Measurements from ENCODE around the gene DCTPP1. TPM values are rescaled to one million over a fixed set of nuclear protein-coding genes. Genes with fewer than 3 reads are reported as not detected.

The DCTPP1 gene
- polyA plus RNA-seq, 4 donors, result 43.6 to 63.9 (median 51.1) TPM

DNA sequence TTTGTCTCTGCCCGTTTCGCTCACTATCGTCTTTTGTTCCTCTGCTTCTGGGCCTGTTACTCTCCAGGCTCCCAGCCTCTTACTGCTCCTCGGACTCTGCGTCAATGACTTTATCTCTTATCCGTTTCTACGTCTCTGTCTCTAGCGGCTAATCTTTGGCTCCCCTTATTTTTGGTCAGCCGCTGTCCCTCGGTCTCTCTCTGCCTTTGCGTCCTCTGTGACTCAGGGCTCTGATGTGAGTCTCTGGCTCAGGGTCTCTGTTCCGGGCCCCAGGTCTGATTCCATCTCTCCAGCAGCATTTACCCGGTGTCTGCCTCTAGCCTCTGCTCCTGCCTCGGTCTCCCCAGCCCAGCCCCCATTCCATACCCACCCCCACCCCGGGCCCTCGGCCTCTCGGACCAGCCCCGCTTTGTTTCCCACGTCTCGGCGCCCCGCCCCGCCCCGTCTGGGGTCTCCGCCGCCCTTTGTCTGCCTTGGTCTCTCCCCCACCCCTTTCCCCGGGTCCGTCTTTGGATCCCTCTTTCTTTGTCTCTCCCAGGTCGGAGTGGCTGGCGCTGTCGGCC lies 35.2 kb downstream of the DCTPP1 start:
- no peak for DNase-seq (ENCODE audit: low read depth in 4 of 4, low spot score in 3 of 4)

DNA sequence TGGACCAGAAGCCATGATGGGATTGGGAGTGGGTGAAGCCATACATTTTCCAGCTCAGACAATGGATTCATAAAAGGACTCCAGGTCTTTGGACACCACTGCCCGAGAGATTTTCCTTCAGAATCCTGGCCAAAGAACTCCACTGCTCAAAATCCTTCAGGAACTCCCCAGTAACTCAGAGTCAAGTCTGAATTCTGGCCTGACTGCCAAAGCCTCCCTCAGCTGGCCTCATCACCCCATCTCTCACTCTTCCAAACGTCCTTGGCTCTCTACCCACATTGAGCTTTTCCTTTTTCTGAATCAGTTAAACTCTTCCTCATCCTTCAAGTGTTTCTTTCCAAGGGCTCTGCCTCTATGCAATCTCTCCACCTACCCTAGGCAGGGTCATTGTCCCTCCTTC lies 46.3 kb downstream of the DCTPP1 start:
- DNase-seq (ENCODE audit: low read depth in 4 of 4, low spot score in 3 of 4), result no peak

- DNase-seq (ENCODE audit: low read depth in 4 of 4, low spot score in 3 of 4), result no peak
These were observed 47.5 kb downstream of the DCTPP1 start, which contains the start of gene SEPTIN1 for GRCh38 chr16:30382111-30382881. Gene SEPTIN1, minus strand, starts transcription at chr16:30382561. Its CDS starts 19 bp downstream, at chr16:30382542.

GRCh38 chr16:30381291-30382041 lies 48.4 kb downstream of the DCTPP1 start:
- DNase-seq (ENCODE audit: low read depth in 4 of 4, low spot score in 3 of 4), result no peak

GRCh38 chr16:30380803-30381208 lies 49.0 kb downstream of the DCTPP1 start:
- no peak for DNase-seq (ENCODE audit: low read depth in 4 of 4, low spot score in 3 of 4)

DNA sequence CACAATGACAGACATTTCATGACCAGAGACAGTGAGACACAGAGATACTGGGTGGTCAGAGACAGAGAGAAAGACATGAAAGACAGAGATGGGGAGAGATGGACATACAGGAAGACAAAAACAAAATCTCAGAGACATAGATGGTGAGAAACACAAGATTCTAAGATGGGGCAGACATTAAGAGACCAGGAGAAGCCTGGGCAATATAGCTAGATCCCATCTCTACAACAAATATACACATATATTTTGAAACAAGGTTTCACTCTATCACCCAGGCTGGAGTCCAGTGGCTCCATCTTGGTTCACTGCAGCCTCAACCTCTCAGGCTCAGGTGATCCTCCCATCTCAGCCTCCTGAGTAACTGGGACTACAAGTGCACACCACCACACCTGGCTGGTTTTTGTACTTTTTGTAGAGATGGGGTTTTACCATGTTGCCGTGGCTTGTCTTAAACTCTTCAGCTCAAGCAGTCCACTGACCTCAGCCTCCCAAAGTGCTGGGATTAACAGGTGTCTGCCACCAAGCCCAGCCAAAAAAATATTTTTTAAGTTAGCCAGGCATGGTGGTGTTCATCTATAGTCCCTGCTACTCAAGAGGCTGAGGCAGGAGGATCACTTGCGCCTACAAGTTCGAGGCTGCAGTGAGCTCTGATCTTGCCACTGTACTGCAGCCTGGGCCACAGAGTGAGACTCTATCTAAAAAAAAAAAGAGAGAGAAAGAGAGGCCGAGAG lies 49.6 kb downstream of the DCTPP1 start:
- no peak for DNase-seq (ENCODE audit: low read depth in 4 of 4, low spot score in 3 of 4)

DNA sequence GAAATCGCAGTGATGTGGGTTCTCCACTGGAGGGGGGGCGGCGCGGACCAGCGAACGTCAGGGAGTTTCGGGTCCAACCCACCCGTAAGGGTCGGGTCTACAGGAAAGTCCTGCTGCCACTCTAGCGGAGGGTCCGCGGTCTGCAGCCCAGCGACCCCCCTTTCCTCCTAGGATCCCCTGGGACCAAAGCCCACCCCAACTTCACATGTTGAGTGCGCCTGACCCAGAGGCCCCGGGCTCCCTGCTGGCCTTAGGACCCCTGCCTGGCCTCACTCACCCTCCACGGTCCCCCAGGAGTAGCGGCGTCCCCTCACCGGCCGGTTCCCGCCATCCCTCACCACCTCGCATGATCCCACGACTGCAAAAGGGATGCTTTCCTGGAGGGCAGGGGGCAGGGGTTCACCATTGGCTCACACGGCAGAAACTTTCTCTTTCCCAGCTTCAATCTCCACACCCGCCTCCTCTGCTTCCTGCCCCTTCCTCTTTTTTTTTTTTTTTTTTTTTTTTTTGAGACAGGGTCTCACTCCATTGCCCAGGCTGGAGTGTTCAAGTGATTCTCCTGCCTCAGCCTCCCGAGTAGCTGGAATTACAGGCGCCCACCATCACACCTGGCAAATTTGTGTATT lies 50.6 kb downstream of the DCTPP1 start:
- no peak for DNase-seq (ENCODE audit: low read depth in 4 of 4, low spot score in 3 of 4)

DNA sequence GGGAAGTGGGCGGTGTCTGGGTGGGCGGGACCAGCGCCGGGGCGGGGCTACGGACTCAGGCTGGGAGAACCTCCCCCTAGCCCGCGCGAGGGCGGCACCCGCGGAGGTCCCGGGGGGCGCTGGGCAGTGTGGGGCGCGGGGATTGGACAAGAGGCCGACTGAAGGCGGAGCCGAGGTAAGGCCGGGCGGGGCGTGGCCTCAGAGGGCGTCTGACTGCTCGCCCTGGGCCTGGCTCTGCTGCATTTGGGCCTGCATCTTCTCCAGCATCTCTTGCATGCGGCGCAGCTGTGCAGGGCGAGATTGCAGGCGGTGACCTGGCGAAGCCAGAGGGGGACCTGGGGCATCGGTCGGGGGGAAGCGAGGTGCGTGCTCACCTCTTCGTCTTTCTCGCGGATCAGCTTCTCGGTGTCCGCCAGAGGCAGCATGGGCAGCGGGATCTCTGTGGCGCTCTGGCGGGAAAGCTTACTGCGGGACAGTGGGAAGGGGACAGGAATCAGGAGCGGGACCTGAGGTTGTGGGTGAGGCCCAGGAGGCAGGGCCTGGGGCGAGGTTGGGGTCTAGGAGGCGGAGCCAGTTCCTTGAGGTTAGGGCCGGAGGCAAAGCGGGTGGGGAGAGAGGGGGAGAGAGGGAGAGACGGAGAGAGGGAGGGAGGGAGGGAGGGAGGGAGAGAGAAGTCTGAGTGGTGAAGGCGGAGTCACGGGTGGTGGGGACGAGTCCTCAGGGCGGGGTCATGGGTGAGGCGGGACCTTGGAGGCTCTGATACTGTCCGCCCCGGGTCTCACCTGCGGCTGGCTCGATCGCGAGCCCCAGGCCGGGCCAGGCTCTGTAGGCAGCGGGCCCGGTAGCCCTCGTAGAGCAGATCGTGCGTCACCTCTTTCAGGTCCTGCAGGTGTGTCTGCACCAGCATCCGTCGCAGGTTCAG lies 51.3 kb downstream of the DCTPP1 start:
- peak; percentile 92 to 96 (median 96) for DNase-seq (ENCODE audit: low read depth in 4 of 4, low spot score in 3 of 4)

DNA sequence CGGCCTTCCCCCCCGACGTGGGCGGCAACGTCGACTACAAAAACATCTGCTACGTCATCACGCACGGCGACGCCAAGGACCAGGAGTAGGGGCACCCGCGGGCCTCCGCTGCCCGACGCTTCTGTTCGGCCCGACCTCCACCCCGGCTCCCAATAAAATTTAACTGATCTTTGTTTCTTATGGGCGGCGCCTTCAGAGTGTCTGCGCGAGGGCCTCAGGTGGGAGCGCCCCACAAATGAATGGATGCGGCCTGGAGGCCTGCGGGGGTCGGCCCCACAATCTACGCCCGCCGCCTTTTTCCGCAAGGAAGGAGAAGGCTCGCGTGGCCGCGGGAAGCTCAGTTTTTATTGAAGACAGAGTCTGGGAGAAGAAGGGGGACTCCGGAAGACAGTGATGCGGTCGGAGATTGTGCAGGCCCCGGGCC lies 52.0 kb downstream of the DCTPP1 start:
- DNase-seq (ENCODE audit: low read depth in 4 of 4, low spot score in 3 of 4), result peak in 2 of 4 donors; percentile 80 to 81

- DNase-seq (ENCODE audit: low read depth in 4 of 4, low spot score in 3 of 4), result no peak
These were observed 52.6 kb downstream of the DCTPP1 start for GRCh38 chr16:30377050-30377811.

DNA sequence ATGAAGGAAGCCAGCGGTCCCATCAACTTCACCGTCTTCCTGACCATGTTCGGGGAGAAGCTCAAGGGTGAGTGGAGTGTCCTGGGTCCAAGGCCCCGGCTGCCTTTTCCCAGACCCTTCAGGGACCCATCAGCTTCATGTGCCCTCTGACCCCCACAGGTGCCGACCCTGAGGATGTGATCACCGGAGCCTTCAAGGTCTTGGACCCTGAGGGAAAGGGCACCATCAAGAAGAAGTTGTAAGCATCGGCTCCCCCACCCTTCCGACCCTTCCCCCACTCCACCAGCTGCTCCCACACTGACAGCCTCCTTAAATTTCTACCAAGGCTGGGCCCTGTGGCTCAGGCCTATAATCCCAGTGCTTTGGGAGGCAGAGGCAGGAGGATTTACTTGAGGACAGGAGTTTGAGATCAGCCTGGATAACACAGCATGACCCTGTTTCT lies 53.3 kb downstream of the DCTPP1 start:
- no peak for DNase-seq (ENCODE audit: low read depth in 4 of 4, low spot score in 3 of 4)

DNA sequence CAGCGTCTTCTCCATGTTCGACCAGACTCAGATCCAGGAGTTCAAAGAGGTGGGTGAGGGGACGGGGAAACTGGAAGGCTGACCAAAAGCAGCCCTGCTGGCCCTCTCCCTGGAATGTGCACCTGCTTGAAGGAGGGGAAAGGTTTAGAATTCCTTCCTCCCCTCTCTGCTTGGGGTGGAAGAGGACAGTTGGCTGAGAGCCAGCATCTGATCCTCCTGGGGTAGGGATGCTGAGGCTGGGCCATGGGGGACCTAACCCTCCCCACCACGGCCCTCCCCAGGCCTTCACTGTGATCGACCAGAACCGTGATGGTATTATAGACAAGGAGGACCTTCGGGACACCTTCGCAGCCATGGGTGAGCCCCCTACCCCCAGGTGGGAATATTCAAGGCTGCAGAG lies 54.0 kb downstream of the DCTPP1 start:
- DNase-seq (ENCODE audit: low read depth in 4 of 4, low spot score in 3 of 4), result no peak

DNA sequence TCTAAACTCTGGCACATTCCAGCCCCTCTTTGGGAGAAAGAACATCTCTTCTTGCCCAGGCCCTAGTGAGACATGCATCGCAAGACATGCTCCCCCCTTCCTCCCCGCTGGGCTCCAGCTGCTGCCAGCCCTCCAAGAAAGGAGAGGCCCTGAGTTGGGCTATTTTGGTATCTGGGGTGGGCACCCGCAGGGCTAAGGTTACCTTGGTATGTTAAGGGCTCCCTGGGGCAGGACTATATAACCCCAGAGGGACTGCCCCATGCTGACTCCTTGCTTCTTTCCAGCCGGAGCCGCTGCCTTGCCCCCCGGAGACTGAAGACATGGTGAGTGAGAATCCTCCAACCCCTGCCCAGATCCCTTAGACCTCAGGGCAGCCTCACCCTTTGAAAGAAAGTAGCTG lies 55.3 kb downstream of the DCTPP1 start, which contains the start of gene MYL11:
TSS of gene MYL11 (plus strand) at position 265 of the 400 bp plus-strand sequence. CDS start at position 321, 56 bp downstream.
- DNase-seq (ENCODE audit: low read depth in 4 of 4, low spot score in 3 of 4), result no peak

Other genes with a start within 250 kb of the DCTPP1 start
- gene CORO1A, start 246.4 kb downstream of the DCTPP1 start, polyA plus RNA-seq (ENCODE audit: insufficient read length in 4 of 4), result 10 to 100 TPM in 3 of 4 donors, 1 to 10 TPM in 1; 9.2 to 12.3 (median 11.2) TPM
- 10 to 100 TPM; 19.2 to 34.5 (median 23.0) TPM for gene BOLA2B, start 236.4 kb downstream of the DCTPP1 start, polyA plus RNA-seq (ENCODE audit: insufficient read length in 4 of 4)
- 10 to 100 TPM; 18.9 to 20.8 (median 20.1) TPM for gene SLX1A, start 236.2 kb downstream of the DCTPP1 start, polyA plus RNA-seq (ENCODE audit: insufficient read length in 4 of 4)
- 10 to 100 TPM in 2 of 4 donors, 1 to 10 TPM in 2; 4.1 to 12.8 (median 10.6) TPM for gene SULT1A3, start 230.8 kb downstream of the DCTPP1 start, polyA plus RNA-seq (ENCODE audit: insufficient read length in 4 of 4)
- 10 to 100 TPM in 1 of 4 donors, 1 to 10 TPM in 3; 3.5 to 11.8 (median 6.0) TPM for gene NPIPB13, start 181.6 kb downstream of the DCTPP1 start, polyA plus RNA-seq (ENCODE audit: insufficient read length in 4 of 4)
- 10 to 100 TPM; 49.5 to 63.5 (median 56.1) TPM for gene CD2BP2, start 74.7 kb downstream of the DCTPP1 start, polyA plus RNA-seq (ENCODE audit: insufficient read length in 4 of 4)
- gene TBC1D10B, start 59.5 kb downstream of the DCTPP1 start, polyA plus RNA-seq (ENCODE audit: insufficient read length in 4 of 4), result 10 to 100 TPM; 30.9 to 39.2 (median 34.3) TPM
- gene MYL11, start 55.2 kb downstream of the DCTPP1 start, polyA plus RNA-seq (ENCODE audit: insufficient read length in 4 of 4), result 1 to 10 TPM; 1.1 to 1.8 (median 1.4) TPM
- 1 to 10 TPM in 3 of 4 donors, under 1 TPM in 1; 1.00 to 3.0 (median 2.1) TPM for gene SEPTIN1, start 47.5 kb downstream of the DCTPP1 start, polyA plus RNA-seq (ENCODE audit: insufficient read length in 4 of 4)
- gene ZNF48, start 34.6 kb downstream of the DCTPP1 start, polyA plus RNA-seq (ENCODE audit: insufficient read length in 4 of 4), result 10 to 100 TPM; 13.0 to 15.2 (median 13.9) TPM
- gene ZNF771, start 22.4 kb downstream of the DCTPP1 start, polyA plus RNA-seq (ENCODE audit: insufficient read length in 4 of 4), result 1 to 10 TPM; 5.5 to 8.9 (median 5.8) TPM
- 100 to 1,000 TPM in 2 of 4 donors, 10 to 100 TPM in 2; 95.4 to 102 (median 99.8) TPM for gene SEPHS2, start 15.8 kb upstream of the DCTPP1 start, polyA plus RNA-seq (ENCODE audit: insufficient read length in 4 of 4)
- gene ITGAL, start 42.7 kb upstream of the DCTPP1 start, polyA plus RNA-seq (ENCODE audit: insufficient read length in 4 of 4), result 1 to 10 TPM; 1.7 to 3.4 (median 2.3) TPM
- 10 to 100 TPM; 52.6 to 71.0 (median 54.3) TPM for gene ZNF768, start 96.5 kb upstream of the DCTPP1 start, polyA plus RNA-seq (ENCODE audit: insufficient read length in 4 of 4)
- gene ZNF747, start 104.8 kb upstream of the DCTPP1 start, polyA plus RNA-seq (ENCODE audit: insufficient read length in 4 of 4), result 10 to 100 TPM; 10.1 to 11.8 (median 11.1) TPM
- 10 to 100 TPM; 11.3 to 14.8 (median 11.4) TPM for gene ZNF764, start 128.3 kb upstream of the DCTPP1 start, polyA plus RNA-seq (ENCODE audit: insufficient read length in 4 of 4)
- 10 to 100 TPM; 10.4 to 14.4 (median 12.7) TPM for gene ZNF688, start 141.7 kb upstream of the DCTPP1 start, polyA plus RNA-seq (ENCODE audit: insufficient read length in 4 of 4)
- 10 to 100 TPM; 17.8 to 21.7 (median 20.8) TPM for gene ZNF785, start 155.7 kb upstream of the DCTPP1 start, polyA plus RNA-seq (ENCODE audit: insufficient read length in 4 of 4)
- gene ZNF689, start 180.4 kb upstream of the DCTPP1 start, polyA plus RNA-seq (ENCODE audit: insufficient read length in 4 of 4), result 10 to 100 TPM; 13.6 to 16.2 (median 15.0) TPM
- 10 to 100 TPM; 39.8 to 50.0 (median 47.3) TPM for gene PRR14, start 220.9 kb upstream of the DCTPP1 start, polyA plus RNA-seq (ENCODE audit: insufficient read length in 4 of 4)
- gene FBRS, start 228.4 kb upstream of the DCTPP1 start, polyA plus RNA-seq (ENCODE audit: insufficient read length in 4 of 4), result 10 to 100 TPM; 52.0 to 70.5 (median 55.3) TPM

Measured in right renal pelvis (tissue), 4 donors.